ENCODE data around the gene FANCM.

FANCM gene

GRCh38 chr14:45238988-45239387, 103.3 kb downstream of the FANCM start:
- no peak for DNase-seq

- no peak for DNase-seq
These were observed 107.0 kb downstream of the FANCM start for GRCh38 chr14:45242706-45243105.

GRCh38 chr14:45246151-45246550, 110.4 kb downstream of the FANCM start:
- DNase-seq, result no peak

GRCh38 chr14:45246691-45247090, 111.0 kb downstream of the FANCM start:
- no peak for DNase-seq

- no peak for DNase-seq
These were observed 111.7 kb downstream of the FANCM start for GRCh38 chr14:45247427-45247826.

GRCh38 chr14:45249856-45250575, 114.3 kb downstream of the FANCM start:
- DNase-seq, result no peak

Data from NCI-H345 (cell line).